Amniotic stem cell (primary cell): ENCODE results near the gene MRPS17.
"Not testable (repeated sequence)": the region's sequence is repeated elsewhere in the genome, so short reads cannot be mapped to it uniquely, and the experiment has no call there.

Experiments used
- DNase-seq: peaks from one replicate; lab custom pipeline; 2025; lab: John Stamatoyannopoulos, UW

The MRPS17 gene

DNA sequence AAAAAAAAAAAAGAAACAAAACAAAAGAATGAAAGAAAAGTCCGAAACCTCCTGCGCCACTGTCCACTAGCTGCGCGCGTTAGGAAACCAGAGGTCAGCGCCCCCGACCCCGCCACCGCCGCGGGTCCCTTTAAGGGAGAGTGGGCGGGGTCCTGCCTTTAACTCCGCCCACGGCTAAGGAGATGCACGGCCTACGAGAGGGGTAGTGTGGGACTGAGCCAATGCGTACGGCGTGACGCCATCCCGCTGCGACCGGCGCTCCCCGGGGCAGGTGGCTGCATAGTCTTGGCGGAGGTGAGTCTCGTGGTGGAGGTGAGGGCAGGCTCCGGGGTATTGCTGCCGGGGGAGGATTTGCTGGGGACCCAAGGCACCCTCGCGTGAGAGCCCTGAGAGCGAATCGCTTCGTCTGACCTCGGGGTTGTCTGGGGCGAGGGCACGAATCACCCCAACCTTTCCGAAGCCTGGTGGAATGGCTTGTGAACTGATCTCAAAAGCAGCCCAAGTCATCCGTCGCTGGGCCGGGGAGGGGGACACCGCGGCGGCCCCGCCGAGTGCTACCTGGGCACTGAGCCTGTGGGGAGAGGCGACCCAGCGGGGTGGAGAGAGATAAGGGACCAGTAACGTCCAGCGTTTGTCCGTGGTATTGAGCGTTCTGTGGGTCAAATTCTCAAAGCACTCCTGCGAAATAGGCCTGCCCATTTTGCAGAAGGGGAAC, at the start of gene MRPS17:
Gene MRPS17, plus strand, starts transcription at position 241 of the 715 bp plus-strand sequence. CDS start 1,319 bp downstream, outside the sequence.
- DNase-seq, result peak; percentile 41

DNA sequence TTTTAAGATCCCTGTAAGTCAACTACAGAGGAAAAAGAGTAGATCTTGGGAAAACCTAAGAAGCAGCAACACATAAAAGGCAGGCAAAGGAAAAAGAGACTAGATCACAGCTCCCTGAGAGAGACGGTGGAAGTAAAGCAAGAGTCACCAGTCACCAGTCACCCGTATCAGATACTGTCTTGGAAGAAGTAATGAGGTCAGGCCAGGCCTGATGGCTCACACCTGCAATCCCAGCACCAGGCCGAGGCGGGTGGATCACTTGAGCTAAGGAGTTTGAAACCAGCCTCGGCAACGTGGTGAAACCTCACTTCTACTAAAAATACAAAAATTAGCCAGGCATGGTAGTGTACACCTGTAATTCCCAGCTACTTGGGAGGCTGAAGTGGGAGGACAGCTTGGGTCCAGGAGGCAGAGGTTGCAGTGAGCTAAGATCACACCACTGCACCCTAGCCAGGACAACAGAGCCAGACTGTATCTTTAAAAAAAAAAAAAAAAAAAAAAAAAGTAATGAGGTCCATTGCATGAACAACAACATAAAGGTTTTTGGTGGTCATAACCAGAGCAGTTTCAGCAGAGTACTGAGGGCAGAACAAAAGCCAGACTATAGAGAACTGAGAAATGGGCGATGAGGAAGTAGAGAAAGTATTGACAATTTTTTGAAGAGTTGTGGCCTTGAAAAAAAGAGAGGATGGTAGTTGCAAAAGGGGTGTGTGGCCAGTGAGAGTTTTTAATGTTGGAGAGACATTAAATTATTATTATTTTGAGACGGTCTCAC, 47.5 kb upstream of the MRPS17 start:
- no peak for DNase-seq

- no peak for DNase-seq
These were observed 38.9 kb upstream of the MRPS17 start for GRCh38 chr7:55912748-55913158.

DNA sequence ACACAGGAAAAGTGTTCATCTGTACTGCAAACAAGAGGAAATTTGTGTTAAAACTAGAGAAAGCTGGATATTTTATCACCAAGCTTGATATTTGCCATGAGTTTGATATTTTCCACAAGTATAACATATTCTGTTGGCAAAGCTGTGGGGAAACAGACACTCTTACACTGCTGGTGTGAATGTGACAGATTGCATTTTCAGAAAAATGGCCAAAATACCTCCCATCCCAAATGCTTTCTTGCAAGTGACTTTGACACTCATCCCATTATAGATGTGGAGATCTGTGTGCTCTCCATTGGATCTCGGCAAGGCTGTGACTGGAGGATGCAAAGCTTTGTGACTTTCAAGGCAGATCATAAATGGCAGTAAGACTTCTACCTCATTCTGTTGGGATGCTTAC, 33.9 kb upstream of the MRPS17 start:
- DNase-seq, result no peak

GRCh38 chr7:55928006-55928767, 23.5 kb upstream of the MRPS17 start:
- no peak for DNase-seq

GRCh38 chr7:55931421-55932151, 20.1 kb upstream of the MRPS17 start:
- no peak for DNase-seq

DNA sequence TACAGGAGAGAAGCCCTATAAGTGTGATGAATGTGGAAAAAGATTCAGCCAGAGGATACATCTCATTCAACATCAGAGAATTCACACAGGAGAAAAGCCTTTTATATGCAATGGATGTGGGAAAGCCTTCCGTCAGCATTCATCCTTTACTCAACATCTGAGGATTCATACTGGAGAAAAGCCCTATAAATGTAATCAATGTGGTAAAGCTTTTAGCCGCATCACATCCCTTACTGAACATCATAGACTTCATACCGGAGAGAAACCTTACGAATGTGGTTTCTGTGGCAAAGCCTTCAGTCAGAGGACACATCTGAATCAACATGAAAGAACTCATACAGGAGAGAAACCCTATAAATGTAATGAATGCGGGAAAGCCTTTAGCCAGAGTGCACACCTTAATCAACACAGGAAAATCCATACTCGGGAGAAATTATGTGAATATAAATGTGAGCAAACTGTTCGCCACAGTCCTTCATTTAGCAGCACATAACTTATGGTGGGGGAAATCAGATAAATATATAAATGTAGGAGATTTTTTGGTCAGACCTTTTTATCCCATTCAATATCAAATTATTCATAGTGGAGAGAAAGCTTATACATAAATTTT, 12.1 kb upstream of the MRPS17 start:
- no peak for DNase-seq

GRCh38 chr7:55946545-55946944, 5.1 kb upstream of the MRPS17 start:
- DNase-seq, result no peak

DNA sequence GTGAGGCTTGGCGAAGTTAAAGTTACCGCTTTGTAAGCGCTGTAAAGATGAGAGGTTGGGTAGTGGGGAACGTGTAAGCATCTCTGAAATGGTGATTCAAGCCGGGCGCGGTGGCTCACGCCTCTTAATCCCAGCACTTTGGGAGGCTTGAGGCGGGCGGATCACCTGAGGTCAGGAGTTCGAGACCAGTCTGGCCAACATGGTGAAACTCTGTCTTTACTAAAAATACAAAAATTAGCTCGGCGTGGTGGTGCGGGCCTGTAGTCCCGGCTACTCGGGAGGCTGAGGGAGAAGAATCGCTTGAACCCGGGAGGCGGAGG, 635 bp downstream of the MRPS17 start:
- DNase-seq, result not testable (repeated sequence)

- DNase-seq, result no peak
These were observed 2.2 kb downstream of the MRPS17 start for GRCh38 chr7:55953707-55954475.

DNA sequence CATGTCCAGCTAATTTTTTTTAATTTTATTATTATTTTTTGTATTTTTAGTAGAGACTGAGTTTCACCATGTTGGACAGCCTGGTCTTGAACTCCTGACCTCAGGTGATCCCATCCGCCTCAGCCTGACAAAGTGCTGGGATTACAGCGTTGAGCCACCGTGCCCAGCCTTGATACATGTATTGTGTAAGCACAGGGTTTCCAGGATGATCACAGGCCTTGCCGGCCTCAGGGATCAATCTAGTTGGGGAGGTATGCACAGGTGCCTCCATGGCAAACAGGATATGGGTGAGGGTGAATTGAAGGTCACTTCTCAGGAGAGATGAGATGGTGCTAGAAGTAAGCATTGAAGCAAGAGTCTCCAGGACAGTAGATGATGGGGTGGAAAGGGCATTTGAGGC, 5.5 kb downstream of the MRPS17 start:
- DNase-seq, result no peak

DNA sequence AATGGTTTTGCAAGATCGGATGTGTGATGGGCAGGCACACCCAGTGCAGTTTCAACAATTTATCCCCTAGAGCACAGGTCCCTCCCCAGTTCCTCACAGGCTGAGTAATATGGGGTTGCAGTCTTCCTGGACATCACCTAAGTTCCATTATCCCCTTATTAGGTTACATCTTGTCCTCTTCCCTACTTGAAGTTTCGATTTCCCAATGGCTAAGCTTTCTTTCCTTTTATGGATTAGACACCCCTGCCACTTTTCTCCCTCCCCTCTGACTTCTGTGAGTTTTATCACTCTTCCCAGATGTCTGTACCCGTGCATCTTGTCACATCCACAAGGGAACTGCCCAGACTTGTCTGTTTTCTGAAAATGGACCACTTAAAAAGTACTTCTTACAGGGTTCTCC, 10.3 kb downstream of the MRPS17 start:
- DNase-seq, result no peak

GRCh38 chr7:55963584-55964168, 12.0 kb downstream of the MRPS17 start:
- no peak for DNase-seq

DNA sequence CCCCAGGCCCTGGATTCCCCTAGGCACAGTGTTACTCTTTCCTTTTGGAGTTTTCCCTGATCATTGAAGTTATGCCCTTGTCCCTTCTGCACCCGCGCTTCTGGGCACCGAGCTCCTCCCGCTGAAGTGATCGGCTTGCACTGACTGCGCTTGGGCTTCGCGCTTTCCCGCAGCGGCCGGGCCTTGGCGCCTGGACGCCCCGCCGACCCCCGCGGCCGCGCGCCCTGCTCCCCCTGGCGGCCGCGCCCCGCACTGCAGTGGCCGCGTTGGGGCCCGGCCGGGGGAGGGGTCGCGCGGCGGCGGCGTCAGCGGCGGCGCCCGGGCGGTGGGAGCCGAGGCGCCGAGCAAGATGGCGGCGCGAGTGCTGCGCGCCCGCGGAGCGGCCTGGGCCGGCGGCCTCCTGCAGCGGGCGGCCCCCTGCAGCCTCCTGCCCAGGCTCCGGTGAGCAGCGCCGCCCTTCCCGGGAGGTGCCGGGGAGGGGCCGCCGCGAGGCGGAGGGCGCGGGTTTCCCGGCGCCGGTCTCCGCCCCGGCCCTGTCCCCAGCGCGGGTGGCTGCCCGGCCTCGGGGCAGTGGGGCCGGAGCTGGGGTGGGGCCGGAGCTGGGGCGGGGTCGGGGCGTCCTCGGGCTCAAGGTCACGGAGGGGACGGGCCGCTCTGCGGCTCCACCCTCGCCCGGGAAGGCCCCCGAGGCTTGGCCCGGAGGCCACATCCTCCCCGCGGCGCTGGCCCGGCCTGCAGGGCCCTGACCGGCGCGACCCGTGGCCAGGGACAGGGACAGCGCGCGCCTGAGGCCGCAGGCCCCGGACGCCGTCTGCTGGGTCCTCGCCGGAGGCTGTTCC, 12.8 kb downstream of the MRPS17 start, which contains the start of gene NIPSNAP2:
Gene NIPSNAP2, plus strand, starts transcription at position 325 of the 839 bp plus-strand sequence. Its CDS starts 25 bp downstream, at position 350.
- DNase-seq, result no peak

DNA sequence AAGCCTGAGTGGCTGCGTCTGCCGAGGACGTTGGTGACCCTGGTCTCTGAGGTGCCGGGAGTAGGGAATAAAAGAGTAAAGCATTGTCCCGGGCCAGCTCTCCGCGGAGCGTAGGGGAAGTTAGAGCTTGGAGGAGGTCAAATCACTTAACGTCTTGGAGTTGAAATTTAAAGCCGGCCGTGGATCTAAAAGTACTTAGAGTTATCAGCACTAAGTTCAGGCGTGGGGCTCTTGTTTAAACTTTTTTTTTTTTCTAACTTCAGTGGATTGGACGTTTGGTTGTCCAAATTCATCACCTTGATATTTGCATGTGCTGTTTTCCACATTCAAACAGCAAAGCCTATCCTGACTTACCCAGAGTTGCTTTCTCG, 13.4 kb downstream of the MRPS17 start:
- DNase-seq, result no peak

- DNase-seq, result peak; percentile 48
These were observed 14.2 kb downstream of the MRPS17 start for GRCh38 chr7:55965805-55966421.

DNA sequence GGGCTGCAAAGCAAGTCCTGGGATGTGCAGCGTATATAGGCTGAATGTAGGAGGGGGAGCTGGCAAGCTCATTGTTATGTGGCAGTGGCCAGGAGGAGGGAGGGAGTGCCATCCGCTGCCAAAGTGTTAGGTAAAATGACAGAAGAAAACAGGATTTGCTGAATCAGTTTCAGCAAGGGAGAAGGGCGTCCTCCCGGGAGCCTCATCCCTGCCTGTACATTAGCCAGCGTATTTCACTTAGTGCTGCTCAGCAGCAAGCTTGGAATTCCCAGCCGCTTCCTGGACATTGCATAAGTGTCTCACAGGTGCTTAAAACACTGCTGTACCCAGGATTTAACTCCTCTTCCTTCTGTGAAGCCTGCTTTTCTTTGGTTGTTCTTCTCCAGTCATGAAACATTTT, 15.2 kb downstream of the MRPS17 start:
- no peak for DNase-seq

GRCh38 chr7:55969391-55969790, 17.7 kb downstream of the MRPS17 start:
- no peak for DNase-seq

- DNase-seq, result no peak
These were observed 18.9 kb downstream of the MRPS17 start for GRCh38 chr7:55970561-55970960.
